Measurements from ENCODE around the gene TMEM150B. TPM values are rescaled to one million over a fixed set of nuclear protein-coding genes. Genes with fewer than 3 reads are reported as not detected.

The TMEM150B gene
- total and polyA plus RNA-seq, 2 of the 13 experiments (the other 11 are each of a cell fraction or from before 2014, with no cell fraction given) = 1.3 to 1.8 TPM

GRCh38 chr19:55301459-55302317 lies 23.5 kb downstream of the TMEM150B start (continued):
- TF ChIP-seq HMGXB3 (CRISPR knock-in tag; IDR thresholded peaks at IDR 0.05; ENCODE audit: borderline replicate concordance) (no peak; the same call in 1 of the 2 replicates), ZNF30 (CRISPR knock-in tag; IDR thresholded peaks at IDR 0.05) (no peak), DPF2 (CRISPR knock-in tag; IDR thresholded peaks at IDR 0.05; ENCODE audit: borderline replicate concordance, low read depth) (no peak), ZBTB10 (CRISPR knock-in tag; IDR thresholded peaks at IDR 0.05; ENCODE audit: borderline replicate concordance) (peak; percentile 85; the same call in 1 of the 2 replicates), ZMAT5 (CRISPR knock-in tag; IDR thresholded peaks at IDR 0.05; ENCODE audit: borderline replicate concordance, low read depth) (no peak), TAF15 (IDR thresholded peaks at IDR 0.05; ENCODE audit: low read depth, low read length, poor library complexity, severe bottlenecking) (no peak), SNAI1 (CRISPR knock-in tag; IDR thresholded peaks at IDR 0.05; ENCODE audit: borderline replicate concordance) (no peak), ZNF557 (CRISPR knock-in tag; IDR thresholded peaks at IDR 0.05) (no peak), ZFP90 (CRISPR knock-in tag; IDR thresholded peaks at IDR 0.05; ENCODE audit: borderline replicate concordance) (0 out of 2 replicates have a peak, but pooled peaks have one; percentile 42), HDAC1 (CRISPR knock-in tag; IDR thresholded peaks at IDR 0.05) (peak; percentile 51; the same call in 1 of the 2 replicates), MEIS1 (CRISPR knock-in tag; IDR thresholded peaks at IDR 0.05; ENCODE audit: borderline replicate concordance) (no peak; the same call in 1 of the 2 replicates), ZNF616 (CRISPR knock-in tag; IDR thresholded peaks at IDR 0.05; ENCODE audit: low read depth) (no peak), TAF1 (CRISPR knock-in tag; IDR thresholded peaks at IDR 0.05) (peak; percentile 25; the same call in 1 of the 2 replicates), BRCA1 (CRISPR knock-in tag; IDR thresholded peaks at IDR 0.05) (no peak), ZSCAN22 (CRISPR knock-in tag; IDR thresholded peaks at IDR 0.05) (no peak), MLXIP (CRISPR knock-in tag; IDR thresholded peaks at IDR 0.05; ENCODE audit: borderline replicate concordance) (no peak), ZNF776 (CRISPR knock-in tag; IDR thresholded peaks at IDR 0.05) (no peak), ZNF432 (CRISPR knock-in tag; IDR thresholded peaks at IDR 0.05; ENCODE audit: borderline replicate concordance) (no peak)

Measured in HepG2 (cell line).